SU-DHL-6 (cell line): ENCODE measurements around the gene DIP2C.

Experiments used
- H2AFZ ChIP-seq: fragments of 200-600 bp; sonication (generic); 2 replicates; pipeline ENCODE4 v1.6.1; 2014; ENCODE audit warnings: low read depth, mild to moderate bottlenecking, moderate library complexity, mixed read lengths, antibody characterized with exemption, low read length; ENCODE audit not compliant: severe bottlenecking
- H3F3A ChIP-seq: fragments of 200-600 bp; shearing (Covaris generic); 2 replicates; pipeline ENCODE4 v1.6.0; 2016; ENCODE audit warnings: antibody characterized with exemption, mild to moderate bottlenecking; ENCODE audit not compliant: insufficient read depth
- H3K27ac ChIP-seq: fragments of 200-600 bp; sonication (generic); 2 replicates; pipeline ENCODE4 v1.5.1; 2016; ENCODE audit warnings: low read depth, mild to moderate bottlenecking, low read length, moderate library complexity, mixed read lengths
- H3K27me3 ChIP-seq: fragments of 200-600 bp; sonication (generic), shearing (Covaris generic); 2 replicates; pipeline ENCODE4 v1.6.0; 2014; ENCODE audit warnings: mild to moderate bottlenecking, low read length
- H3K36me3 ChIP-seq: fragments of 200-600 bp; sonication (generic); 2 replicates; pipeline ENCODE4 v1.6.1; 2014; ENCODE audit warnings: mild to moderate bottlenecking, low read length, mixed read lengths
- H3K4me2 ChIP-seq: fragments of 300-600, 200-600 bp; shearing (Covaris generic), sonication (generic); 2 replicates; pipeline ENCODE4 v1.6.0; 2014; ENCODE audit warnings: low read length, low read depth, mild to moderate bottlenecking; ENCODE audit not compliant: poor library complexity, severe bottlenecking
- H3K4me3 ChIP-seq: fragments of 200-600 bp; sonication (generic); 2 replicates; pipeline ENCODE4 v1.5.1; 2014; ENCODE audit warnings: antibody characterized with exemption, low read length, mild to moderate bottlenecking, mixed read lengths; ENCODE audit not compliant: insufficient read depth, poor library complexity, severe bottlenecking
- H3K79me2 ChIP-seq: fragments of 200-600 bp; sonication (generic); 2 replicates; pipeline ENCODE4 v1.6.1; 2014; ENCODE audit warnings: mild to moderate bottlenecking, low read length, moderate library complexity; ENCODE audit not compliant: insufficient read depth
- H3K9ac ChIP-seq: fragments of 200-600 bp; sonication (generic); 2 replicates; pipeline ENCODE4 v1.7.0; 2014; ENCODE audit warnings: mild to moderate bottlenecking, low read length
- H3K9me2 ChIP-seq: fragments of 200-600 bp; sonication (generic); replicated peaks from 2 replicates; pipeline ENCODE4 v1.6.1; 2014; ENCODE audit warnings: low read length; ENCODE audit not compliant: insufficient read depth
- H3K9me3 ChIP-seq: fragments of 200-600 bp; sonication (generic); 2 replicates; pipeline ENCODE4 v1.6.1; 2014; ENCODE audit warnings: low read length, mixed read lengths; ENCODE audit not compliant: insufficient read depth
- H4K20me1 ChIP-seq: fragments of 200-600 bp; sonication (generic); 2 replicates; pipeline ENCODE4 v1.6.1; 2014; ENCODE audit warnings: low read depth, mild to moderate bottlenecking, antibody characterized with exemption, low read length, moderate library complexity, mixed read lengths
- EZH2phosphoT487 ChIP-seq: fragments of 200-600 bp; sonication (generic), shearing (Covaris generic); conservative IDR thresholded peaks from 2 replicates; pipeline ENCODE4 v1.6.1; 2018; ENCODE audit warnings: mild to moderate bottlenecking, antibody characterized with exemption, low read length, moderate library complexity, mixed read lengths
- TF ChIP-seq, protein P1 (sequence below): fragments of 200-600 bp; sonication (generic); IDR thresholded peaks from one replicate; pipeline ENCODE4 v1.5.1; 2017; ENCODE audit warnings: antibody characterized with exemption, mild to moderate bottlenecking, low read length, moderate library complexity; ENCODE audit not compliant: insufficient read depth, poor library complexity, severe bottlenecking

Gene DIP2C

DNA sequence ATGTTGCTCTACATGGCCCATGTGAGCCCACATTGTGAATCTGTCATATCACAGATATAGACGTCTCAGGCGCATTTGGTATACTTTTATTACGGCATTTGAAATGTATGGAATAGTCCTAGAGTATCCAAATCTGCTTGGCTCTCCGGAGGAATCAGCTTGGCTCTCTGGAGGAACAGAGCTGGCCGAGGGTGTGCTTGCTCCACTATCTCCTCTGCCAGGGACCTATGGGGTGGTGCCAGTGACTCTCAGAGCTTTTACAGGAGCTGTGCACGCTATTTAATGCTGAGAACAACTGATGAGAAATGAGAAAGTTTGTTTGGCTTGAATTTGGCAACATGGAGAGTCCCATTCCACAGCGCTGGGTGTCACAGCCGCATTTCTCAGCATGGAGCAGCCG, 410.2 kb downstream of the DIP2C start:
- H3K79me2 ChIP-seq = no peaks in the 10 kb centered on the region
- TF ChIP-seq, protein P1, sequence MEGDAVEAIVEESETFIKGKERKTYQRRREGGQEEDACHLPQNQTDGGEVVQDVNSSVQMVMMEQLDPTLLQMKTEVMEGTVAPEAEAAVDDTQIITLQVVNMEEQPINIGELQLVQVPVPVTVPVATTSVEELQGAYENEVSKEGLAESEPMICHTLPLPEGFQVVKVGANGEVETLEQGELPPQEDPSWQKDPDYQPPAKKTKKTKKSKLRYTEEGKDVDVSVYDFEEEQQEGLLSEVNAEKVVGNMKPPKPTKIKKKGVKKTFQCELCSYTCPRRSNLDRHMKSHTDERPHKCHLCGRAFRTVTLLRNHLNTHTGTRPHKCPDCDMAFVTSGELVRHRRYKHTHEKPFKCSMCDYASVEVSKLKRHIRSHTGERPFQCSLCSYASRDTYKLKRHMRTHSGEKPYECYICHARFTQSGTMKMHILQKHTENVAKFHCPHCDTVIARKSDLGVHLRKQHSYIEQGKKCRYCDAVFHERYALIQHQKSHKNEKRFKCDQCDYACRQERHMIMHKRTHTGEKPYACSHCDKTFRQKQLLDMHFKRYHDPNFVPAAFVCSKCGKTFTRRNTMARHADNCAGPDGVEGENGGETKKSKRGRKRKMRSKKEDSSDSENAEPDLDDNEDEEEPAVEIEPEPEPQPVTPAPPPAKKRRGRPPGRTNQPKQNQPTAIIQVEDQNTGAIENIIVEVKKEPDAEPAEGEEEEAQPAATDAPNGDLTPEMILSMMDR = no peak
- no peak for TF ChIP-seq EZH2phosphoT487
- no peaks in the 10 kb centered on the region for H3K9me3 ChIP-seq
- no peak overlapping the region for H2AFZ ChIP-seq
- no peak overlapping the region for H3K27ac ChIP-seq
- H3K9me2 ChIP-seq = no peaks in the 10 kb centered on the region
- H3K4me2 ChIP-seq = no peak overlapping the region
- H4K20me1 ChIP-seq = no peaks in the 10 kb centered on the region
- H3K27me3 ChIP-seq = no peaks in the 10 kb centered on the region
- H3K9ac ChIP-seq = no peak overlapping the region
- no peak overlapping the region for H3K4me3 ChIP-seq
- no peaks in the 10 kb centered on the region for H3F3A ChIP-seq
- H3K36me3 ChIP-seq = 0 out of 2 replicates have a peak, but pooled peaks cover 5% of the 10 kb centered on the region

DNA sequence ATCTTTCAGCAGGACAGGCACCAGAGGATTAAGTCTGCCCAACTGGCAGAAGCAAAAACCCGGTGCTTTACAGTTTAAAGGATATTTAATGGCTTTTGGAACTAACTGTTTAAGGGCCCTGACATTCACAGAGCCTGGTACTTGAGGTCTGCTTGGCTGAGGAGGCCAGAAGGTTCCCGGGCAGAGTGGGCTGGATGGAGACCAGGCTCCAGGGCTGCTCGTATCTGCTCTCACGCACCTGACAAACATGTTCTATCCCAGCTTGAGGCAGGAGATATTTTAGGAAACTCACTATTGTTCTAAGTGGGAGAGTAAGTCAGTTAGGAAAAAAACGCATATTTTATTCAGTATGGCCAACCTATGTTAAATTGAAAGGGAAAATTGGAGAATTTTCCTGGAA, 410.8 kb downstream of the DIP2C start:
- Histone ChIP-seq H3K4me2 (no peak overlapping the region), H3K36me3 (0 out of 2 replicates have a peak, but pooled peaks cover 5% of the 10 kb centered on the region)
- TF ChIP-seq EZH2phosphoT487 = no peak
- TF ChIP-seq, protein P1 = no peak

DNA sequence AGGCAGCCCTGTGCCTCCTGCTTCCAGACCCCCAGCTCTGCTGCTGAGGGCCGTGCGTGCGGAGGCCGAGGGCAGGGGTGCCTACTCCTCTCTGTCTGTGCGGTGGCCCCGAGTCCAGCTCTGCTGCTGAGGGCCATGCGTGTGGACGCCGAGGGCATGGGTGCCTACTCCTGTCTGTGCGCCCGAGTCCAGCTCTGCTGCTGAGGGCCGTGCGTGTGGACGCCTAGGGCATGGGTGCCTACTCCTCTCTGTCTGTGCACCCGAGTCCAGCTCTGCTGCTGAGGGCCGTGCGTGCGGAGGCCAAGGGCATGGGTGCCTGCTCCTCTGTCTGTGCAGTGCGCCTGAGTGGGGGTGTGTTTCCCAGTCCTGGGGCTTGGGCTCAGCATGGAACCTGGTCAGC, 411.5 kb downstream of the DIP2C start:
- Histone ChIP-seq H3K27ac (no peak overlapping the region), H3K9ac (no peak overlapping the region), H3K9me2 (no peaks in the 10 kb centered on the region), H3K4me2 (no peak overlapping the region), H3K27me3 (no peaks in the 10 kb centered on the region), H4K20me1 (no peaks in the 10 kb centered on the region), H3K79me2 (no peaks in the 10 kb centered on the region), H3K4me3 (no peak overlapping the region), H3F3A (no peaks in the 10 kb centered on the region), H3K9me3 (no peaks in the 10 kb centered on the region), H3K36me3 (0 out of 2 replicates have a peak, but pooled peaks cover 5% of the 10 kb centered on the region), H2AFZ (no peak overlapping the region)
- TF ChIP-seq, protein P1 = no peak
- TF ChIP-seq EZH2phosphoT487 = no peak

More for the DNA sequence above, 410.8 kb downstream of the DIP2C start:
- H4K20me1 ChIP-seq = no peaks in the 10 kb centered on the region
- H3K4me3 ChIP-seq = no peak overlapping the region
- H3K9me2 ChIP-seq = no peaks in the 10 kb centered on the region
- no peaks in the 10 kb centered on the region for H3K27me3 ChIP-seq
- H2AFZ ChIP-seq = no peak overlapping the region
- H3F3A ChIP-seq = no peaks in the 10 kb centered on the region
- no peak overlapping the region for H3K9ac ChIP-seq
- H3K79me2 ChIP-seq = no peaks in the 10 kb centered on the region
- H3K27ac ChIP-seq = no peak overlapping the region
- no peaks in the 10 kb centered on the region for H3K9me3 ChIP-seq
